ENCODE results near the gene KRTAP25-1.

KRTAP25-1 gene

GRCh38 chr21:30333736-30334135, 44.4 kb upstream of the KRTAP25-1 start:
- Mint-ChIP-seq H3K27me3 (ENCODE audit: low read depth) (no peaks in the 10 kb centered on the region), H3K27ac (no peak overlapping the region), H3K4me3 (no peak overlapping the region), H3K36me3 (ENCODE audit: low read depth) (no peaks in the 10 kb centered on the region), H3K4me1 (no peaks in the 10 kb centered on the region), H3K9me3 (no peaks in the 10 kb centered on the region)
- TF ChIP-seq, protein P1, sequence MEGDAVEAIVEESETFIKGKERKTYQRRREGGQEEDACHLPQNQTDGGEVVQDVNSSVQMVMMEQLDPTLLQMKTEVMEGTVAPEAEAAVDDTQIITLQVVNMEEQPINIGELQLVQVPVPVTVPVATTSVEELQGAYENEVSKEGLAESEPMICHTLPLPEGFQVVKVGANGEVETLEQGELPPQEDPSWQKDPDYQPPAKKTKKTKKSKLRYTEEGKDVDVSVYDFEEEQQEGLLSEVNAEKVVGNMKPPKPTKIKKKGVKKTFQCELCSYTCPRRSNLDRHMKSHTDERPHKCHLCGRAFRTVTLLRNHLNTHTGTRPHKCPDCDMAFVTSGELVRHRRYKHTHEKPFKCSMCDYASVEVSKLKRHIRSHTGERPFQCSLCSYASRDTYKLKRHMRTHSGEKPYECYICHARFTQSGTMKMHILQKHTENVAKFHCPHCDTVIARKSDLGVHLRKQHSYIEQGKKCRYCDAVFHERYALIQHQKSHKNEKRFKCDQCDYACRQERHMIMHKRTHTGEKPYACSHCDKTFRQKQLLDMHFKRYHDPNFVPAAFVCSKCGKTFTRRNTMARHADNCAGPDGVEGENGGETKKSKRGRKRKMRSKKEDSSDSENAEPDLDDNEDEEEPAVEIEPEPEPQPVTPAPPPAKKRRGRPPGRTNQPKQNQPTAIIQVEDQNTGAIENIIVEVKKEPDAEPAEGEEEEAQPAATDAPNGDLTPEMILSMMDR (IDR thresholded peaks at IDR 0.05; ENCODE audit: unreplicated experiment in 3 of 3), result no peak

GRCh38 chr21:30332681-30333080, 43.4 kb upstream of the KRTAP25-1 start:
- Mint-ChIP-seq H3K36me3 (ENCODE audit: low read depth) (no peaks in the 10 kb centered on the region), H3K4me1 (no peaks in the 10 kb centered on the region), H3K9me3 (no peaks in the 10 kb centered on the region), H3K4me3 (no peak overlapping the region), H3K27ac (no peak overlapping the region), H3K27me3 (ENCODE audit: low read depth) (no peaks in the 10 kb centered on the region)
- TF ChIP-seq, protein P1 (IDR thresholded peaks at IDR 0.05; ENCODE audit: unreplicated experiment in 3 of 3), result no peak

DNA sequence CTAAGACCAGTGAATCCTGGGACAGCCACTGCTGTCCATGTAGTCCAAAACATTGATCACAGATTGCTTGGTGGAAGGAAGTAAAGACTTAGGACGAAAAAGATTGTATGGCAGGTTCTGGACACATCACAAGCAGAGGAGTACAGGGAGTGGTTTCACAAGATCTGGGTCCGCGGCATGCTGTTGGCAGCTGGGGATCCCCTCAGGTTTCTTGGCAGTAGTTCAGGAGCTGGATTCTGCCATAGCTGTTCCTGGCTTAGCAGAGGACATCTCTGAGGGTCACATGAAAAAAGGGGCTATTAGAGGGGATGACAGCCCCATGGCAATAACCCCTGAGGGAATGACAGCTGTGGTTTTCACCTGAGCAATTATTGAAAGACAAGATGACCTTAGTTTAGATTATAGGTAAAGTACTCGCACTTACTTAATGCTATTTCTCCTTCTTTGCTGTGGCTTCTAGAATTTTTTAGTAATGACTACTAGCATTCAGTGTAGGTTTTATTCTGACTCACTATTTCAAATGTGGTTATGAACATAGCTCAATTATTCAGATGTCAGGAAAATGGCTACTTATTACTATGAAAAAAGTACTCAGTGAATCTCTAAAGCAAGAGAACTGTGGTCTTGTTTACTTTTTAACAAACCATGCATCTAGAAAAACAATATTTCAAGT, 40.0 kb upstream of the KRTAP25-1 start:
- TF ChIP-seq, protein P1 (IDR thresholded peaks at IDR 0.05; ENCODE audit: unreplicated experiment in 3 of 3), result no peak
- H3K4me1 Mint-ChIP-seq, result no peaks in the 10 kb centered on the region
- no peaks in the 10 kb centered on the region for H3K27me3 Mint-ChIP-seq (ENCODE audit: low read depth)
- no peaks in the 10 kb centered on the region for H3K9me3 Mint-ChIP-seq
- H3K4me3 Mint-ChIP-seq, result no peak overlapping the region
- no peaks in the 10 kb centered on the region for H3K36me3 Mint-ChIP-seq (ENCODE audit: low read depth)
- H3K27ac Mint-ChIP-seq, result no peak overlapping the region

GRCh38 chr21:30326390-30326789, 37.1 kb upstream of the KRTAP25-1 start:
- Mint-ChIP-seq H3K27ac (no peak overlapping the region), H3K9me3 (no peaks in the 10 kb centered on the region), H3K4me3 (no peak overlapping the region), H3K36me3 (ENCODE audit: low read depth) (no peaks in the 10 kb centered on the region), H3K4me1 (no peaks in the 10 kb centered on the region), H3K27me3 (ENCODE audit: low read depth) (no peaks in the 10 kb centered on the region)
- TF ChIP-seq, protein P1 (IDR thresholded peaks at IDR 0.05; ENCODE audit: unreplicated experiment in 3 of 3), result no peak

- Mint-ChIP-seq H3K4me1 (no peaks in the 10 kb centered on the region), H3K27ac (no peak within 1 kb of the TSS), H3K9me3 (no peaks in the 10 kb centered on the region), H3K36me3 (ENCODE audit: low read depth) (no peaks in the 10 kb centered on the region), H3K27me3 (ENCODE audit: low read depth) (no peaks in the 10 kb centered on the region), H3K4me3 (no peak within 1 kb of the TSS)
- TF ChIP-seq, protein P1 (IDR thresholded peaks at IDR 0.05; ENCODE audit: unreplicated experiment in 3 of 3), result no peak
These were observed 30.9 kb upstream of the KRTAP25-1 start, which contains the start of gene KRTAP26-1 for GRCh38 chr21:30320215-30320614. TSS of gene KRTAP26-1 (minus strand) at chr21:30320315. CDS start at chr21:30320035, 280 bp downstream.

DNA sequence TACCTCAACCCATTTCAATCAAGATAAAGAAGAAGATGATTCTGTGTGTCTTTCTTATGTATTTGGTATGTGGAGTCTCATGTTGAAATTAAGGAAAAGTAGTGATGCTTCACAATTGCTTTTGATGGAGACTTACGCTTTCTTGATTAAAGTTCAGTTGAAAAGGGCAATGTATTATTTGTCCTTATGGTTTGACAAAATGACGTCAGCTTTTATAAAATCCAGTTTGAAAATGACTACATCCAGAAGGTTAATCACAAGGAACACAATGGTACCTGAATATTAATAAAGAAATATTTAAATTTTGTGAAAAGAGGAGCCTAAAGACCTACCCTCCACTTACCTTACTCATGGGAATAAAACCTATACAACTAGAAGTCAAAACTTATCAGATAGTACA, 26.4 kb upstream of the KRTAP25-1 start:
- TF ChIP-seq, protein P1 (IDR thresholded peaks at IDR 0.05; ENCODE audit: unreplicated experiment in 3 of 3), result no peak
- Mint-ChIP-seq H3K9me3 (no peaks in the 10 kb centered on the region), H3K4me3 (no peak overlapping the region), H3K27me3 (ENCODE audit: low read depth) (no peaks in the 10 kb centered on the region), H3K4me1 (no peaks in the 10 kb centered on the region), H3K27ac (no peak overlapping the region), H3K36me3 (ENCODE audit: low read depth) (no peaks in the 10 kb centered on the region)

Measured in nephron (organoid).